ENCODE results near the gene SLC2A5.

SLC2A5 gene

GRCh38 chr1:9087411-9088125, 18.1 kb upstream of the SLC2A5 start:
- no peak for DNase-seq

- DNase-seq: no peak
Observed at GRCh38 chr1:9086796-9087195, 17.4 kb upstream of the SLC2A5 start.

GRCh38 chr1:9086045-9086444, 16.6 kb upstream of the SLC2A5 start:
- DNase-seq: no peak

- no peak for DNase-seq
Observed at GRCh38 chr1:9085306-9085940, 16.0 kb upstream of the SLC2A5 start.

- no peak for DNase-seq
Observed at GRCh38 chr1:9084906-9085305, 15.5 kb upstream of the SLC2A5 start.

GRCh38 chr1:9081473-9081872, 12.0 kb upstream of the SLC2A5 start:
- DNase-seq: no peak

GRCh38 chr1:9080705-9081291, 11.4 kb upstream of the SLC2A5 start:
- no peak for DNase-seq

GRCh38 chr1:9079988-9080704, 10.7 kb upstream of the SLC2A5 start:
- DNase-seq: no peak

- no peak for DNase-seq
Observed at GRCh38 chr1:9078752-9079500, 9.5 kb upstream of the SLC2A5 start.

- no peak for DNase-seq
Observed at GRCh38 chr1:9078015-9078751, 8.7 kb upstream of the SLC2A5 start.

GRCh38 chr1:9075022-9075421, 5.6 kb upstream of the SLC2A5 start:
- no peak for DNase-seq

- no peak for DNase-seq
Observed at GRCh38 chr1:9073143-9073542, 3.7 kb upstream of the SLC2A5 start.

GRCh38 chr1:9071554-9072235, 2.3 kb upstream of the SLC2A5 start:
- DNase-seq: no peak

- no peak for DNase-seq
Observed at GRCh38 chr1:9070486-9070885, 1.1 kb upstream of the SLC2A5 start.

- no peak for DNase-seq
Observed at GRCh38 chr1:9068981-9069325, 482 bp downstream of the SLC2A5 start.

GRCh38 chr1:9066945-9067807, 2.3 kb downstream of the SLC2A5 start:
- DNase-seq: no peak

- no peak for DNase-seq
Observed at GRCh38 chr1:9065213-9065751, 4.2 kb downstream of the SLC2A5 start.

- no peak for DNase-seq
Observed at GRCh38 chr1:9062846-9063245, 6.6 kb downstream of the SLC2A5 start.

GRCh38 chr1:9062021-9062471, 7.4 kb downstream of the SLC2A5 start:
- DNase-seq: no peak

- no peak for DNase-seq
Observed at GRCh38 chr1:9061252-9061960, 8.0 kb downstream of the SLC2A5 start.

Data from GOT3 (cell line).